Gastroesophageal sphincter (tissue), 3 donors: Measurements from ENCODE around the gene MIA2.

Experiments
- CTCF ChIP-seq, 4 experiments: fragments of 200-600 bp in 2 of 4; fragments of 450-650 bp in 2 of 4; sonication (generic) in 1 of 4; IDR thresholded peaks; one replicate each; pipeline ENCODE4 v1.5.1; 2017 to 2019; ENCODE audit warnings: antibody characterized with exemption in 4 of 4, mild to moderate bottlenecking in 2 of 4, moderate library complexity in 2 of 4
- POLR2A ChIP-seq, 2 donors: fragments of 450-650 bp; IDR thresholded peaks; one replicate each; pipeline ENCODE4 v1.6.1; 2017; ENCODE audit warnings: antibody characterized with exemption in 2 of 2, mild to moderate bottlenecking in 2 of 2, moderate library complexity in 1 of 2
- POLR2AphosphoS5 ChIP-seq: sonication (generic); formaldehyde crosslinking; IDR thresholded peaks from one replicate; pipeline ENCODE4 v1.6.1; 2017; ENCODE audit warnings: antibody characterized with exemption

DNA sequence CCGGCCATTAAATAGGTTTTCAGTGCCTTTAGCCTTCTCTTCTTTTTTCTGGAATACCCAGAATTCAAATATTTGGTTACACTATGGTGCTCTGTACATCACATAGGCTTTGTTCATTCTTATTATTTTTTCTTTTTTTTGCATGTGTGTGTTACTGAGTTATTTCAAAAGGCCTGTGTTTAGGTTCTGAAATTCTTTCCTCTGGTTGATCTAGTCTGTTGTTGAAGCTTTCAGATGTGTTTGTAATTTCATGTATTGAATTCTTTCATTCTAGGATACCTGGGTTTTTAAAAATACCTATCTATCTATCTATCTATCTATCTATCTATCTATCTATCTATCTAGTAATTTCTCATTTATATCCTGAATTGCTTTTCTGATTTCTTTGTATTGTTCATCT is 131.6 kb downstream of the MIA2 start:
- TF ChIP-seq CTCF (IDR thresholded peaks at IDR 0.05) (no peak), POLR2AphosphoS5 (no peak), POLR2A (IDR thresholded peaks at IDR 0.05) (no peak)
